ENCODE data around the gene HSPB1.
"Not testable (repeated sequence)": the region's sequence is repeated elsewhere in the genome, so short reads cannot be mapped to it uniquely, and the experiment has no call there.

Gene HSPB1

DNA sequence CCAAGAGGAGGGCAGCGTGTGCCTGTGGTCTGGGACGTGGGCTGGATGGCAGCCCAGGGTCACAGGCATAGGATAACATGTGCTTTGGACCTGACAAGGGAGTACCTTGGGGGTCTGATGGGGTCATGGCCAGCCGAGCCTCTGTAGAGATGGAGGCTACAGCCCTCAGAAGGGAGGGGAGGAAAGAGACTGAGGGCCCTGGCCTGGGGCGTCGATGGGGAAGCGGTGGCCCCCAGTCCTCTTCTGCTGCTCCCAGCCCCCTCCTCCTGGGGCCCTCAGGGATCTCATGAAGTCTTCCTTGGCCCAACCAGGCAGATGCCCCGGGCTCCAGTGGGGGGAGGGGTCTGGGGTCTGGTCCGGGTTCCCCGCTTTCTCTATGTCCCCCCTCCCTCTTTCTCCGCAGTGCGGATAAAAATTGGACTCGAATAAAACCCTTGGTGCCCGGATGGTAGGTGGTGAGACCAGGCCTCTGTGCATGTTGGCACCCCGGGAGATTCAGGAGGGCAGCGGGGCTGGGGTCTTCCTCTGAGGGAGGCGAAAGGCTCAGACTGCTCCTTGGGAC lies 15.6 kb upstream of the HSPB1 start:
- DNase-seq (ENCODE audit: low read depth in 2 of 2) = no peak
- TF ChIP-seq, protein P1, sequence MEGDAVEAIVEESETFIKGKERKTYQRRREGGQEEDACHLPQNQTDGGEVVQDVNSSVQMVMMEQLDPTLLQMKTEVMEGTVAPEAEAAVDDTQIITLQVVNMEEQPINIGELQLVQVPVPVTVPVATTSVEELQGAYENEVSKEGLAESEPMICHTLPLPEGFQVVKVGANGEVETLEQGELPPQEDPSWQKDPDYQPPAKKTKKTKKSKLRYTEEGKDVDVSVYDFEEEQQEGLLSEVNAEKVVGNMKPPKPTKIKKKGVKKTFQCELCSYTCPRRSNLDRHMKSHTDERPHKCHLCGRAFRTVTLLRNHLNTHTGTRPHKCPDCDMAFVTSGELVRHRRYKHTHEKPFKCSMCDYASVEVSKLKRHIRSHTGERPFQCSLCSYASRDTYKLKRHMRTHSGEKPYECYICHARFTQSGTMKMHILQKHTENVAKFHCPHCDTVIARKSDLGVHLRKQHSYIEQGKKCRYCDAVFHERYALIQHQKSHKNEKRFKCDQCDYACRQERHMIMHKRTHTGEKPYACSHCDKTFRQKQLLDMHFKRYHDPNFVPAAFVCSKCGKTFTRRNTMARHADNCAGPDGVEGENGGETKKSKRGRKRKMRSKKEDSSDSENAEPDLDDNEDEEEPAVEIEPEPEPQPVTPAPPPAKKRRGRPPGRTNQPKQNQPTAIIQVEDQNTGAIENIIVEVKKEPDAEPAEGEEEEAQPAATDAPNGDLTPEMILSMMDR (IDR thresholded peaks at IDR 0.05; ENCODE audit: low read depth, low read length) = no peak
- no peak overlapping the region for H3K4me3 ChIP-seq (replicated peaks in 1 of 2; ENCODE audit: low read depth in 2 of 2, low read length in 2 of 2)

DNA sequence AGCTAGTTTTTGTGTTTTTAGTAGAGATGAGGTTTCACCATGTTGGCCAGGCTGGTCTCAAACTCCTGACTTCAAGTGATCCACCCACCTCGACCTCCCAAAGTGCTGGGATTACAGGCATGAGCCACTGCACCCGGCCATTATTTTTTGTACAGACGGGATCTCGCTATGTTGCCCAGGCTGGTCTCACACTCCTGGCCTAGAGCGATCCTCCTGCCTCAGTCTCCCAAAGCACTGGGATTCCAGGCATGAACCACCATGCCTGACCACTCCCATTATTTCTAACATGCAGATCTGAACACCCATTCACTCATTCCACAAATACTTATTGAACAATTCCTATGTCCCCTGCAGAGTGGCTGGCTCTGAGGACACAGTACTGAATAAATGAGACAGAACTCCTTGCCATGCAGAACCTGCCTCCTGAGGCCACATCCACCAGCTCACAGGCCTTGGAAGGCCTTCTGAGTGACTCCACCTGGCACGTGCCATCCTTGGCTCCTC lies 11.6 kb upstream of the HSPB1 start:
- DNase-seq (ENCODE audit: low read depth in 2 of 2) = peak in 1 of 2 donors; percentile 31
- H3K4me3 ChIP-seq (replicated peaks in 1 of 2; ENCODE audit: low read depth in 2 of 2, low read length in 2 of 2) = not testable (repeated sequence)

DNA sequence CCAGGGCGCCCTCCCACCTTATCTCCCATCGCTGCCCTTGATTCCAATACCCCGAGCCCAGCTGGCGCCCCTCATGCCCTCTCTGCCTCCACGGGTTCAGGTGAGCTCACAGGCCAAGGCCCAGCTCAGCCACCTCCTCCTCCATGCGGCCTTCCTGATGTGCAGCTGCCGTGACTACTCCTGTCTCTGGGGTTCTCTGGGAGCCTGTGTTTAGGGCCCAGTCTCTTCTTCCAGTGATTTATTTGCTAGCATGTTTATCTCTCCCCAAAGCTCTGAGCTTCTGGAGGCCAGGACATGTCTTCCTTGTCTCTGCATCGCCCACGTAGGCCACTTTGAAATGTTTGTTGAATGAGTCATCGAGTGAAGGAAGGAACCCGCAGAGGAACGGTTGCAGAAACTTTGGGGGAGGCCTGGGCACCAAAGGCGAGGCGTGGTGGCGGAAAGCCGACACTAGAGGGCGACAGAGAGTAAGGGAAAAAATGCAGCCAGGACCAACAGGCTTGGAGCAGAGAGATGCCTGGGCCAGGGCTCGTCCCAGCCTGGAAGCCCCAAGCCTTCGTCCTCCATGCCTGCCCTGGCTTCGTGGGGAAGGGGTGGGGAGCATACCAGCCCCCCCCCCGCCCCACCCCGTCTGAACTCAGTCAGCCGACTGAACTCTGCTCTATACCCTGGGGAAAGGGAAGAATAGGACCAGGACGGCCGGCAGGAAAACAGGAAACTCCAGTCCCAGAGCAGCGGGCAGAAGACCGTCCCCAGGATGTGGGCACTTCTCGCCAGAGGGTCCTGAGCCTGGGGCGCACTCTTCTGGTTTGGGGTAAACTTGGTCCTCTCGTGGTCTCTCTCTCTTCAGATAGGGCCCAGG lies 10.9 kb upstream of the HSPB1 start:
- peak; percentile 98 to 99 for DNase-seq (ENCODE audit: low read depth in 2 of 2)
- TF ChIP-seq, protein P1 (IDR thresholded peaks at IDR 0.05; ENCODE audit: low read depth, low read length) = peak; percentile 98
- H3K4me3 ChIP-seq (replicated peaks in 1 of 2; ENCODE audit: low read depth in 2 of 2, low read length in 2 of 2) = peak overlapping the region; percentile 12 to 43

DNA sequence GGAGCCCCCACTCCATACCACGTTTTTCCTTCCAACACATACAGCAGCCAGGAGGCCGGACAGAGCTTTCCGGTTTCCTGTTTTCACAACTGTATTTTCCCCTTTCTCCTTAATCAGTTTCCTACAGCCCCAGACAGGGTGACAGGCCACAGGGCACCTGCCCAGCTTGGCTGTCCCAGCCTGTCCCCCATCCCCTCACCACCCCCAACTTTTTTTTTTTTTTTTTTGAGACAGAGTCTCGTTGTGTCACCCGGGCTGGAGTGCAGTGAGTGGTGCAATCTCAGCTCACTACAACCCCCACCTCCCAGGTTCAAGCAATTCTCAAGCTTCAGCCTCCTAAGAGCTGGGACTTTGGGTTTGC lies 10.3 kb upstream of the HSPB1 start:
- peak in 1 of 2 donors; percentile 73 for DNase-seq (ENCODE audit: low read depth in 2 of 2)
- peak overlapping the region; percentile 12 to 43 for H3K4me3 ChIP-seq (replicated peaks in 1 of 2; ENCODE audit: low read depth in 2 of 2, low read length in 2 of 2)
- TF ChIP-seq, protein P1 (IDR thresholded peaks at IDR 0.05; ENCODE audit: low read depth, low read length) = no peak

DNA sequence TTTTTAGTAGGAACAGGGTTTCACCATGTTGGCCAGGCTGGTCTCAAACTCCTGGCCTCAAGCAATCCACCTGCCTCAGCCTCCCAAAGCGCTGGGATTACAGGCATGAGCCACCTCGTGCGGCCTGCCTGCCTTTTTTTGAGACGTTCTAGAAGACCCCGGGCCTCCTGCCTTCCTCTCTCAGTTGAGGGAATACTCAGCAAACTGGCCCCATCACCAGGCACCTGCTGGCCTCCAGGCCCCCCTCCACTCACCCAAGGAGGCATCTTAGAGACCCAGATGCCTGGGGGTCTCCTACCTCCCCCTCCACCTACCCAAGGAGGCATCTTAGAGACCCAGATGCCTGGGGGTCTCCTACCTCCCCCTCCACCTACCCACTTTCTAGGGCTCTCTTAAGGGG lies 9.6 kb upstream of the HSPB1 start:
- DNase-seq (ENCODE audit: low read depth in 2 of 2); H3K4me3 ChIP-seq (replicated peaks in 1 of 2; ENCODE audit: low read depth in 2 of 2, low read length in 2 of 2): not testable (repeated sequence)

DNA sequence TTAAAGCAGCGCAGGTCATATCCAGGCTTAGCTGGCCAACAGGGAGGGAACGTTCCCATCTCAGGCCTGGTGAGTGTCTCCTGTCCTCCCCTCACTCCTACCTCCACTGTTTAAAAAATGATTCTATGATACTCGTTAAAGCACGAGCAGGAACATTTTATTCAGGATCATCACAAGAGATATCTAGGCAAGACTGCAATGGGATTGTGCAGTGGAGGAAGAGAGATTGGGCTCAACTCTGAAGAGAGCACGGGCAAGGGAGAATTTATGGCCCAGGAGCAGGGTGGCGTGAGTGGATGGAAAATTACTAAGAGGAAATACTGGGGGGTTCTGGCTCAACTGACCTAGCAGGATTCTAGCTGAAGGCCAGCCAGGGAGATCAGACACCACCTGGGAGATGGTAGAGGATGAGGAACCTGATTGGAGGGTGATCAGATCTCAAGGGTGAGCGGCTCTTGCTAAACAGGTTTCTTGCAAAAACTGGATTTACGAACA lies 9.0 kb upstream of the HSPB1 start:
- no peak for DNase-seq (ENCODE audit: low read depth in 2 of 2)
- TF ChIP-seq, protein P1 (IDR thresholded peaks at IDR 0.05; ENCODE audit: low read depth, low read length) = no peak
- no peak overlapping the region for H3K4me3 ChIP-seq (replicated peaks in 1 of 2; ENCODE audit: low read depth in 2 of 2, low read length in 2 of 2)

DNA sequence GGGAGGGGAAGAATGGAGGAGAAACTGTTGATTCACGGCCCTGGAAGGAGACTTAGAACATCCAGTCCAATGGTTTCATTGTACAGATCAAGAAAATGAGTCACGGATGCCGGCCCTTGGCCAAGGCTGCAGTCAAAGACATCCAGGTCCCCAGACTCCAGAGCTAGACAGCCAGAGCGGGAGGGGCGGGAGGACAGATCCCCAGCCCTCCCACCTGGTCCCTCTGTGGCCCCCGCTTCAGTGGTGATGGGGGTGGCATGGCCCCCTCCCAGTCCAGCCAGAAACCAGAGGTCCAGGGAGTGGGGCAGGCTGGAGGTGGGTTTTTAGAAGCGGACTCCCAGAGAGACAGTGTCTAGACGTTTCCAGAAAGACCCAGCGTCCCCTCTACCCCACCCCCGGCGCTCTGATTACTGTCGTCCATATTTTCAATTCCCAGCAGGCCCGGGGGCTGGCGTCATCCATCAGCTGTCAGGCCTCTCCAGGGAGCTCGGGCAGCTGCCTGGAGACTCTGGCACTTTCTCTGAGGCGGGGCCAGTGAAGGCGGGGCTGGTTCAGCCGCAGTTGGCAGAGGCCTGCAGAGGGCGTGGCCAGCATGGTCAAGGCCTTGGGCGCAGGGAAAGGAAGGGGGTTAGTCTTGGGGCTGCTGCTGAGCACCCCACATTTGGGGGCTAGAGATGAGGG lies 8.0 kb upstream of the HSPB1 start:
- H3K4me3 ChIP-seq (replicated peaks in 1 of 2; ENCODE audit: low read depth in 2 of 2, low read length in 2 of 2) = peak overlapping the region; percentile 23 to 45
- peak; percentile 98 to 99 for DNase-seq (ENCODE audit: low read depth in 2 of 2)
- TF ChIP-seq, protein P1 (IDR thresholded peaks at IDR 0.05; ENCODE audit: low read depth, low read length) = no peak
